Natural killer cell (primary cell): ENCODE data around the gene COPS4. TPM values are rescaled to one million over a fixed set of nuclear protein-coding genes. Genes with fewer than 3 reads are reported as not detected.

Experiments used
- ATAC-seq, 3 donors: fragments of 150-1000 bp in 2 of 3; fragments of 200-7000 bp in 1 of 3; cut with Tn5 transposase; 1 replicate in 1 of 3; 2 replicates in 2 of 3; pipeline ENCODE4 v1.10.0; 2021; ENCODE audit warnings: mild to moderate bottlenecking in 2 of 3, moderate library complexity in 2 of 3
- DNase-seq, 2 donors: peaks; one replicate each; pipeline versions ENCODE4 v3.0.0 to v3.0.0-alpha.2; 2013 to 2021; ENCODE audit warnings: mixed read lengths in 1 of 2
- H3K27ac ChIP-seq: one replicate; pipeline ENCODE4 v1.5.1; 2013; ENCODE audit warnings: mild to moderate bottlenecking, low read length
- H3K27me3 ChIP-seq: one replicate; pipeline ENCODE4 v1.6.1; 2013; ENCODE audit warnings: low read length; ENCODE audit not compliant: control insufficient read depth, insufficient read depth
- H3K36me3 ChIP-seq: one replicate; pipeline ENCODE4 v1.6.1; 2013; ENCODE audit warnings: low read length; ENCODE audit not compliant: control insufficient read depth, insufficient read depth
- H3K4me1 ChIP-seq: one replicate; pipeline ENCODE4 v1.6.1; 2013; ENCODE audit warnings: low read length; ENCODE audit not compliant: control insufficient read depth, insufficient read depth
- H3K4me3 ChIP-seq: one replicate; pipeline ENCODE4 v1.5.1; 2013; ENCODE audit warnings: low read length
- H3K9me3 ChIP-seq: one replicate; pipeline ENCODE4 v1.6.1; 2013; ENCODE audit warnings: low read length; ENCODE audit not compliant: control insufficient read depth, insufficient read depth
- H3K27ac Mint-ChIP-seq, 2 donors: one replicate each; pipeline ENCODE4 v1.8.0; 2022; ENCODE audit warnings: mild to moderate bottlenecking in 2 of 2, mixed read lengths in 2 of 2, moderate library complexity in 1 of 2
- H3K27me3 Mint-ChIP-seq, 2 donors: one replicate each; pipeline ENCODE4 v1.8.0; 2022; ENCODE audit warnings: low read depth in 2 of 2, mixed read lengths in 2 of 2
- H3K36me3 Mint-ChIP-seq: one replicate; pipeline ENCODE4 v1.8.0; 2022; ENCODE audit warnings: mixed read lengths
- H3K4me1 Mint-ChIP-seq, 2 donors: one replicate each; pipeline ENCODE4 v1.8.0; 2022; ENCODE audit warnings: mixed read lengths in 2 of 2
- H3K4me3 Mint-ChIP-seq: one replicate; pipeline ENCODE4 v1.8.0; 2022; ENCODE audit warnings: mild to moderate bottlenecking, moderate library complexity, mixed read lengths
- H3K9me3 Mint-ChIP-seq, 2 donors: one replicate each; pipeline ENCODE4 v1.8.0; 2022; ENCODE audit warnings: mixed read lengths in 2 of 2
- CTCF ChIP-seq: fragments of 200-600 bp; IDR thresholded peaks from one replicate; pipeline ENCODE4 v1.8.0; 2022; ENCODE audit warnings: antibody characterized with exemption
- WGBS: methylation state at CpG from one replicate; pipeline ENCODE4 v1.1.7; 2013; ENCODE audit warnings: missing lambda C conversion rate; ENCODE audit not compliant: insufficient coverage; 5-methylcytosine and 5-hydroxymethylcytosine counted together
- intact Hi-C: fragments of 100-400 bp; cut with micrococcal nuclease; formaldehyde crosslinking; loops from one replicate; pipeline ENCODE4 v1.14.2; 2022
- total RNA-seq, 4 donors: library from RNA; stranded (reverse); fragments of 120-200 nt in 1 of 4; gene quantifications; one replicate each; pipeline versions ENCODE4 v1.2.3 to v1.2.4, GENCODE V29; 2013 to 2022

COPS4 gene
- total RNA-seq, 3 donors from 2014 or later (not counting 1 experiment from before 2014, with no cell fraction given) = 35.8 to 39.8 (median 36.1) TPM

- no peaks in the 10 kb centered on the region for H3K27me3 ChIP-seq
- peak overlapping the region; percentile 96 to 98 for H3K27ac Mint-ChIP-seq
- H3K4me3 Mint-ChIP-seq = peak overlapping the region; percentile 65
- H3K27me3 Mint-ChIP-seq = no peaks in the 10 kb centered on the region
- no CpG with 5 or more reads among the region's 2 CpGs for WGBS
- H3K4me1 ChIP-seq = peaks cover 45% of the 10 kb centered on the region
- no peaks in the 10 kb centered on the region for H3K9me3 ChIP-seq
- H3K27ac ChIP-seq = peak overlapping the region; percentile 29
- intact Hi-C loops = no loop called here
- H3K4me1 Mint-ChIP-seq = peaks cover 86 to 88% of the 10 kb centered on the region in 2 donors
- no peak for TF ChIP-seq CTCF
- no peaks in the 10 kb centered on the region for H3K9me3 Mint-ChIP-seq
- peak in 1 of 3 donors; percentile 21 for ATAC-seq
- H3K36me3 ChIP-seq = peaks cover 98% of the 10 kb centered on the region
- H3K4me3 ChIP-seq = no peak overlapping the region
- peaks cover 85% of the 10 kb centered on the region for H3K36me3 Mint-ChIP-seq
- no peak for DNase-seq
These were observed 61.4 kb downstream of the COPS4 start for GRCh38 chr4:83096397-83096796.

GRCh38 chr4:83104991-83105390 is 70.0 kb downstream of the COPS4 start:
- Mint-ChIP-seq H3K4me3 (peak overlapping the region; percentile 69), H3K9me3 (no peaks in the 10 kb centered on the region), H3K4me1 (peaks cover 65 to 71% of the 10 kb centered on the region in 2 donors), H3K36me3 (peaks cover 55% of the 10 kb centered on the region), H3K27ac (peak overlapping the region; percentile 96 to 98), H3K27me3 (no peaks in the 10 kb centered on the region)
- intact Hi-C loops = loop anchor here (10.0 kb wide), 1 partner anchor 70 kb away; the partner anchor contains the start of gene COPS4
- Histone ChIP-seq H3K4me3 (no peak overlapping the region), H3K27me3 (no peaks in the 10 kb centered on the region), H3K36me3 (peaks cover 83% of the 10 kb centered on the region), H3K9me3 (no peaks in the 10 kb centered on the region), H3K27ac (peak overlapping the region; percentile 67), H3K4me1 (peaks cover 68% of the 10 kb centered on the region)
- no peak for TF ChIP-seq CTCF
- DNase-seq (no peak), ATAC-seq (no peak)
- WGBS = 82% methylated on average over 7 of the region's 7 CpGs

- Histone ChIP-seq H3K9me3 (no peaks in the 10 kb centered on the region), H3K36me3 (peaks cover 62% of the 10 kb centered on the region), H3K27me3 (no peaks in the 10 kb centered on the region), H3K4me3 (peak overlapping the region; percentile 19), H3K27ac (peak overlapping the region; percentile 67), H3K4me1 (peaks cover 57% of the 10 kb centered on the region)
- Mint-ChIP-seq H3K27ac (peak overlapping the region; percentile 96 to 98), H3K36me3 (peaks cover 29% of the 10 kb centered on the region), H3K9me3 (no peaks in the 10 kb centered on the region), H3K4me3 (peak overlapping the region; percentile 81), H3K4me1 (peaks cover 60 to 64% of the 10 kb centered on the region in 2 donors), H3K27me3 (no peaks in the 10 kb centered on the region)
- DNase-seq (peak; percentile 37 to 62), ATAC-seq (peak in 1 of 3 donors; percentile 27)
- intact Hi-C loops = loop anchor here (10.0 kb wide), 1 partner anchor 73 kb away; the partner anchor contains the start of gene COPS4
- 48% methylated on average over 8 of the region's 9 CpGs for whole genome bisulfite sequencing
- no peak for TF ChIP-seq CTCF
These were observed 72.6 kb downstream of the COPS4 start for GRCh38 chr4:83107631-83108030.
